GM18507 (cell line): ENCODE data around the gene MAPK1.
"Not testable (repeated sequence)": the region's sequence is repeated elsewhere in the genome, so short reads cannot be mapped to it uniquely, and the experiment has no call there.

Experiments used
- DNase-seq: peaks from one replicate; pipeline ENCODE4 v3.0.0; 2011; ENCODE audit warnings: low read depth; ENCODE audit not compliant: insufficient read length; ENCODE audit errors: extremely low spot score
- FAIRE-seq: peaks from 2 replicates; lab custom pipeline; 2011; peaks lifted over from hg19 to GRCh38; lab: Jason Lieb, UNC

The MAPK1 gene

DNA sequence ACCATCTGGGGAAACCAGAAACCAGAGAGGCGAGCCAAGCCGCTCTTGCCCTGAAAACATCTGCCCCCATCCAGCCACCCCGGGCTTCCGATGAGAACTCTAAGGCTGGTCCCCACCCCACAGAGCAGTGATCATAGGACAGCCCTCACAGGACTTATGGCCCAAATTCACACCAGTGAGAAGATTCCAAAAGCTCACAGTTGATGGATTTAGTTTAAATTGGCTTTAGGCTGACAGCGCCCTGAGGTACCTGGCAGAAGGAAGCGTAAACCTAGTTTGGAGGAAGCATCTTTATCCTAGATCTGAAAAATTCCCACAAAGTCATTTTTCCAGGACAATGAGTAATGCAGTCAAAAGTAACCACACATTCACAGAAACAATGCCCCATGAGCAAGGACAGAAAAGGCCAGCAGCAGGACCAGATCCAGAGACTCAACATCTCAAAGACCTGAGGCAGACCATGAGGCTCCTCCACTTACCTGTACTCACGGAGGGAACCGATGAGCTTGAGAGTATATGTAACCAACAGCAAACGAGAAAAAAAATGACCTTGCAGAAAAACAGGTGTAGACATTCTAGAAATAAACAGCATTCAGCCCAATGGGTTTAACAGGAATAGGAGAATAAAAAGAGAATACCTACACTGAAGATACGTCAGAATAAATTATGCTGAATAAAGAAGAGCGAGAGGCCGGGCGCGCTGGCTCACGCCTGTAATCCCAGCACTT lies 150.9 kb downstream of the MAPK1 start:
- FAIRE-seq, DNase-seq: not testable (repeated sequence)

DNA sequence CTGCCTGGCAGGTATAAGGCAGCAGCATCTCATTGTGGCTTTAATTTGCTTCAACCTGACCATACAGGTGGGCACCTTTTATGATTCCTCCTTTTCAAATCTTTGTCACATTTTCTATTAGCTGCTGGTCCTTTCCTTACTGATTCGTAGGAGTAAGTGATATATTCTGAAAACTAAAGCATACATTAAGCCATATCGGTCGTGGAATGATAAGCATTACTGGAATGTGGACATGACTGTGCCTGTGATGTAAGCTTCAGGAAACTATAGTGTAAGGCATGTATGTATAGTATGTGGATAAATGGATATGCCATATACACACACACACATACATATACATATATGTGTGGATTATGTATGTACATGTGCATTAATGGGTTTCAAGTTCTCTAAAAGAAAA lies 152.7 kb downstream of the MAPK1 start:
- DNase-seq = no peak
- FAIRE-seq = no peak

DNA sequence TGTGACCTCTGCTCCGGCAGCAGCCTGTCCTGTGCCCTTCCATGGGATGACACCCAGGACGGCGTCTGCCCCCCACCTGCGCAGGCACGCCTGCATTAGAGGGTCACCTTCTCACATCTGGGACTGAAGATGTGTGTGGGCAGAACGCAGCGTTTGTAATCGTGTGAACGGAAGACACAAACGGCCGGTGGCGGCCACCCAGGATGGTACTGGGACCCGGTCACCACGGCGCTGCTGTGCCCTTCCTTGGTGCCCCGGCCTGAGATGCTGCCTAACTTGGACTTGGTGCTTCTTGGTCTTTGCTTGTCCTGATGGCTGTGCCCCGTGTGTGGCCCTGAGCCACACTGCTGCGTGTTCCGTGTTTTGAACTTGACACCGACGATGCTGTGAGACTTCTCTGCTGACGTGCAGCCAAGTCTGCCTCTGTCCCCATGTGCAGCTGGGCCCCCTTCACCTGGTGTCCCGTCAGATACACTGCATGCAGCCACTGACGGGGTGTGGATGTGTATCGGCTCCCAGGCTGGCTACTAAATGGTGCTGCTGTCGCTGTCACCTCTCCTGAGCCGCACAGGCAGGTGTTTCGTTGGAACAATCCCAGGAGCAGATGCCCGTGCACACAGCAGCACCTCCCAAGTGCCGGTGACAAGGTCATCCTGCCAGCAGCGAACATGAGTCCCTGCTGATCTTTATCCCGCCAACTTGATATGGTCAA lies 153.2 kb downstream of the MAPK1 start:
- FAIRE-seq (no peak), DNase-seq (no peak)

DNA sequence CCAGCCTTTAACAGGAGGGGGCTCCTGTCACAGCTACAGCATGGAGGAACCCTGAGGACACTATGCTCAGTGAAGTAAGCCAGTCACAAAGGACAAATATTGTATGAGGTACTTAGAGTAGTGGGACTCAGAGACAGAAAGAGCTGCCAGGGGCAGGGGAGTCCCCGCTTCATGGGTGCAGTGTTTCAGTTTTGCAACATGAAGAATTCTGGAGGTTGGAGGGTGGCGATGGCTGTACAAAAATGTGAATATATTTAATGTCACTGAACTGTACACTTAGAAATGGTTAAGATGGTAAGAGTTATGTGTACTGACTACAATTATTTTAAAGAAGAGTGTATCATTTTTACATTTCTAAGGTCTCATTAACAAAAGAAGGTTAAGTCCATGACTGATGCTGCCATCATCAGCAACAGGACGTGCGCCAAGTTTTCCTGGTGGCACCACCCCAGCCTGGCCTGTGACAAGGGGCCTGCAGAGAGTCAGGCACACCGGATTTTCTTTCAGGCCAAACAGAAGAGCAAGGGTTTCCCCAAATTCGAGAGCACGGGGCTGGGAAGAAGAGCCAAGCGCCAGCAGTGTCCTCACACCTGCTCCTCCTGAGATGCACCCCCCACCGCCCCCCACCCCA lies 153.9 kb downstream of the MAPK1 start:
- DNase-seq (no peak), FAIRE-seq (no peak)

DNA sequence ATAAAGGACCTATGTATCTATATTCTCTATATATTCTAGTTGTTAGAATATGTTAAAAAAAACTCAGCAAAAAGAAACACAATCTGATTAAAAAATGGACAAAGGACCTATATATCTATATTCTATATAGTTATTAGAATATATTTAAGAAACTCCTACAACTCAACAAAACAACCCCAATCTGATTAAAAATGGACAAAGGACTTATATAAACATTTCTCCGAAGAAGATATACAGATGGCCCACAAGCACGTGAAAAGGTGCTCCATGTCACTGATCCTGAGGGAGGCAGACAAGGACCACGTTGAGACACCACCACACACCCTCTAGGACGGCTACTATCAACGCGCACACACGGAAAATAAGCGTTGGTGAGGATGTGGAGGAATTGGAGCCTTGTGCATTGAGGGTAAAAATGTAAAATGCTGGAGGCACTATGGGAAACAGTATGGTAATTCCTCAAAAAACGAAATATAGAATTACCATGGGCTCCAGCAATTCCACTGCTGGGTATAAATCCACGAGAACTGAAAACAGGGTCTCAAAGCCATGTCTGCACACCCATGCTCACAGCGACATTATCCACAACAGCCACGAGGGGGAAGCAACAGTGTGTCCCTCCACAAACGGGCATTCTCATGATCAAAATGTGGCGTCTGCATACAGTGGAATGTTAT lies 154.6 kb downstream of the MAPK1 start:
- peak; percentile 54 for DNase-seq
- FAIRE-seq = peak; percentile 75

DNA sequence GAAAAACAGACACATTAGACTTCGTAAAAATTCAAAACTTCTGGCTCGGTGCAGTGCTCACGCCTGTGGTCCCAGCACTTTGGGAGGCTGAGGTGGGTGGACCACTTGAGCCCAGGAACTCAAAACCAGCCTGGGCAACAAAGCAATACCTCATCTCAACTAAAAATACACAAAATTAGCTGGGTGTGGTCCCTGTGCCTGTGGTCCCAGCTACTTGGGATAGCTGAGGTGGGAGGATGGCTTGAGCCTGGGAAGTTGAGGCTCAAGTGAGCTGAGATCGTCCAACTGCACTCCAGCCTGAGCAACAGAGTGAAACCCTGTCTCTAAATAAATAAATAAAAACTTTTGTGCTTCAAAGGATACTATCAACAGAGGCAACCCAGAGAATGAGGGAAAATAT lies 155.6 kb downstream of the MAPK1 start:
- DNase-seq (no peak), FAIRE-seq (no peak)

DNA sequence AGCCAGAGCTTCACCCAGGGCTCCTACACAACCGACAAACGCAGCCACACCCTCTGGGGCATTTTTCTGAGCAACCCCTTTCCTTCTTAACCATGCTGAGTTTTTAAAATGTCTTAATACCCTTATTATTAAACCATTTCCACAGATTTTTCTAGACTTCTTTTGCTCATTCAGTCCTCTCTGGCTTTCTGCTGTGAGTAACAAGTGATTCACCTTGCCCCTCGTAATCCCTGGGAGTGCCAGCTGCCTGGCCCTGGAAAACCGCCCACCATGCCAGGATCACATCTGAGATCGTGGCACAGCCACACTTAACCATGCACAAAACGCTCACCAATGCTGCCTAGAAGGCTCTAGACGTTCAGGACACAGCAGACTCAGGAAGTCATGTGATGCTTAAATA lies 157.3 kb downstream of the MAPK1 start:
- FAIRE-seq (no peak), DNase-seq (no peak)

DNA sequence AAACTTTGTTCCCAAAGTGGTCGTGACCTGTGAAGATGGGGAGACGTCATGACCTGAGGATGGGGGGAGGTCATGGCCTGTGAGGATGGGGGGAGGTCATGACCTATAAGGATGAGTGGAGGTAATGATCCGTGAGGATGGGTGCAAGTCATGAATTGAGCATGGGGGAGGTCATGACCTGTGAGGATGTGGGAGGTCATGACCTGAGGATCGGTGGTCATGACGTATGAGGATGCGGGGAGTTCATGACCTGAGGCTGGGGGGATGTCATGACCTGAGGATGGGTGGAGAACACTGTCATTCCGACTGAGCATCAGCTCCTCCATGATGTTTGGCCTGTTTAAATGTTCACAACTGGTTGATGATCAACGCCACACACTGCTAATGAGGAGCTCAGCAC lies 157.8 kb downstream of the MAPK1 start:
- no peak for DNase-seq
- FAIRE-seq = no peak

DNA sequence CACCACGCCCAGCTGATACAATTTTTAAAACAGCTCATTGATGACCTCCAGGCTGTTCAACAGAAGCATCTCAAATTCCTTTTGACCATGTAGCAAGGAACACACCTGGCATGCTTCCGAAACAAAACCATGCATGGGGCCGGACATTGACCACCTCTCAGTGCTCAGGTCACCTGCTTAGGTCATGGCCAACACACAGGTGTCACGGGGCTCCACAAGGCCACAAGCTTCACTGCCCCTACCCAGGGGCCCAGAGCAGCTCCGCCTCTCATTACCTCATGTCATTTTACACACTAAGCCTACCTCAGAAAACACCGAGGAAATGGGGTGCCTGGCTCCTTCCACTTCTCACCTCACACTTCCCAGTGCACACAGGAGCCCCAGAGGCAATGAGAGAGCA lies 158.5 kb downstream of the MAPK1 start:
- FAIRE-seq = no peak
- no peak for DNase-seq

DNA sequence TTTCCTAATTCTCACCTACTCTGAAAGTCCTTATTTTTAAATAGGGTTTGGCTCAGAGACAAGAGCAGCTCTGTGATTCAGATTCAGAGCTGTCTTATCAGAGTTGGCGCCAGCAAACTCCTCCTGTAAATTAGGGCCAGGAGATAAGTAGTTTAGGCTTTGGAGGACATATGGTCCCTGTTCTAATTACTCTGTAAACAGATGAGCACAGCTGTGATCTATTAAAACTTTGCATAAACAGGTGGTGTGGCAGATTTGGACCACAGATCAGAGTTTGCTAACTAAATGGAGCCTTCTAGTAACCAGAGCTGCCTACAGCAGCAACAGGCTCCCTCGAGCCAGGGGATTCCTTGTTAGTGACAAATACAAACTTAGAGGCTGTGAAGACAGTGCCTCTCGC lies 159.8 kb downstream of the MAPK1 start:
- DNase-seq (no peak), FAIRE-seq (no peak)
